Transverse colon (tissue), 4 donors: ENCODE data around the gene CACNA1B. TPM values are rescaled to one million over a fixed set of nuclear protein-coding genes. Genes with fewer than 3 reads are reported as not detected.

ENCODE experiments used
- DNase-seq: peaks from one replicate; pipeline ENCODE4 v3.0.0-alpha.2; 2019
- H3K27ac ChIP-seq, 4 donors: fragments of 200-600 bp; sonication (generic); 2 replicates each; pipeline ENCODE4 v1.5.1; 2016 to 2018; ENCODE audit warnings: inconsistent platforms in 4 of 4
- H3K27me3 ChIP-seq: fragments of 200-600 bp; sonication (generic); 2 replicates; pipeline ENCODE4 v1.5.1; 2017; ENCODE audit warnings: inconsistent platforms
- H3K36me3 ChIP-seq, 4 donors: fragments of 200-600 bp; sonication (generic); 2 replicates each; pipeline ENCODE4 v1.5.1; 2017 to 2019; ENCODE audit warnings: inconsistent platforms in 4 of 4
- H3K4me1 ChIP-seq, 4 donors: fragments of 200-600 bp; sonication (generic); 2 replicates each; pipeline ENCODE4 v1.5.1; 2017 to 2020; ENCODE audit warnings: inconsistent platforms in 4 of 4
- H3K4me3 ChIP-seq, 4 donors: fragments of 200-600 bp; sonication (generic); 1 replicate in 1 of 4; 2 replicates in 3 of 4; pipeline versions ENCODE4 v1.5.1 to v1.6.1; 2017 to 2019; ENCODE audit warnings: inconsistent platforms in 4 of 4
- H3K9me3 ChIP-seq, 2 donors: fragments of 200-600 bp; sonication (generic); 2 replicates each; pipeline ENCODE4 v1.5.1; 2017 to 2019; ENCODE audit warnings: inconsistent platforms in 2 of 2
- EP300 ChIP-seq: sonication (generic); formaldehyde crosslinking; IDR thresholded peaks from one replicate; pipeline ENCODE4 v1.6.1; 2017; ENCODE audit warnings: antibody characterized with exemption, low read depth
- POLR2A ChIP-seq: fragments of 450-650 bp; IDR thresholded peaks from one replicate; pipeline ENCODE4 v1.6.1; 2016; ENCODE audit warnings: antibody characterized with exemption, mild to moderate bottlenecking, moderate library complexity
- POLR2AphosphoS5 ChIP-seq, 3 donors: sonication (generic); formaldehyde crosslinking; IDR thresholded peaks; one replicate each; pipeline ENCODE4 v1.6.1; 2016; ENCODE audit warnings: antibody characterized with exemption in 3 of 3
- WGBS, 2 donors: methylation state at CpG; one replicate each; pipeline ENCODE4 v1.1.5; 2018; ENCODE audit warnings: low coverage in 1 of 2; 5-methylcytosine and 5-hydroxymethylcytosine counted together
- in situ Hi-C, 4 donors: fragments of 200-750 bp; cut with MboI; loops; one replicate each; pipeline versions ENCODE4 v1.15.0 to v1.15.1; 2017; ENCODE audit warnings: low sequenced_read_pairs in 3 of 4, low pct_ligation_motif_present in 1 of 4, low pct_unique_long_range_greater_than_20kb in 1 of 4
- intact Hi-C: fragments of 100-400 bp; cut with DNase I; formaldehyde crosslinking; loops from one replicate; pipeline ENCODE4 v1.15.1; 2023; ENCODE audit warnings: low total_unique reads
- total RNA-seq, 4 donors: library from RNA; depleted of rRNA; stranded (reverse); fragments of >200 nt; gene quantifications; one replicate each; pipeline ENCODE4 v1.1.0, GENCODE V29; 2016
- TF ChIP-seq, protein P1 (sequence below), 5 experiments: fragments of 200-600 bp in 3 of 5; fragments of 450-650 bp in 2 of 5; sonication (generic) in 3 of 5; IDR thresholded peaks; 1 replicate in 2 of 5; 2 replicates in 3 of 5; pipeline ENCODE4 v1.5.1; 2016 to 2017; ENCODE audit warnings: antibody characterized with exemption in 5 of 5, inconsistent platforms in 3 of 5, mild to moderate bottlenecking in 2 of 5, moderate library complexity in 1 of 5

Gene CACNA1B
- total RNA-seq, 4 donors from 2014 or later: 0.27 to 0.40 (median 0.35) TPM

DNA sequence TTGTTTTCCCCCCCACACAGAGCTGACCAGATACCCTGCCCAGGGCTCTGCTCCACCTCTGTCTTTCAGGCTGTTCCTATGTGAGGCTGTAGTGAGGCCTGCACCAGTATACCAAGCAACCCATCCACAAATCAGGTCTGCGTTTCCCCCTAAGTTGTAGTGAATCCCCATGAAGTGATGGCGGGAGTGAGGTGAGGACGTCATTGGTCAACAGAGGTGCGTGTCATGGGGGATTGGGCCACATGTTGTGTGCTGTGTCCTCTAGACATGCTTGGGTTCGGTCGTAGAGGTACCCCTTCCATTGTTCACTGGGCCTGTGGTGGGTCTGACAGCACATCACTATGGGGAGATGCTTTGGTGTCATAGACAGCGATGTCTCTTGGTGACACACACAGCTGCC is 184.6 kb downstream of the CACNA1B start:
- no peaks in the 10 kb centered on the region for H3K36me3 ChIP-seq
- DNase-seq: no peak
- H3K4me3 ChIP-seq: no peak overlapping the region
- TF ChIP-seq, protein P1, sequence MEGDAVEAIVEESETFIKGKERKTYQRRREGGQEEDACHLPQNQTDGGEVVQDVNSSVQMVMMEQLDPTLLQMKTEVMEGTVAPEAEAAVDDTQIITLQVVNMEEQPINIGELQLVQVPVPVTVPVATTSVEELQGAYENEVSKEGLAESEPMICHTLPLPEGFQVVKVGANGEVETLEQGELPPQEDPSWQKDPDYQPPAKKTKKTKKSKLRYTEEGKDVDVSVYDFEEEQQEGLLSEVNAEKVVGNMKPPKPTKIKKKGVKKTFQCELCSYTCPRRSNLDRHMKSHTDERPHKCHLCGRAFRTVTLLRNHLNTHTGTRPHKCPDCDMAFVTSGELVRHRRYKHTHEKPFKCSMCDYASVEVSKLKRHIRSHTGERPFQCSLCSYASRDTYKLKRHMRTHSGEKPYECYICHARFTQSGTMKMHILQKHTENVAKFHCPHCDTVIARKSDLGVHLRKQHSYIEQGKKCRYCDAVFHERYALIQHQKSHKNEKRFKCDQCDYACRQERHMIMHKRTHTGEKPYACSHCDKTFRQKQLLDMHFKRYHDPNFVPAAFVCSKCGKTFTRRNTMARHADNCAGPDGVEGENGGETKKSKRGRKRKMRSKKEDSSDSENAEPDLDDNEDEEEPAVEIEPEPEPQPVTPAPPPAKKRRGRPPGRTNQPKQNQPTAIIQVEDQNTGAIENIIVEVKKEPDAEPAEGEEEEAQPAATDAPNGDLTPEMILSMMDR (IDR thresholded peaks at IDR 0.05): no peak
- TF ChIP-seq EP300 (no peak), POLR2A (no peak), POLR2AphosphoS5 (IDR thresholded peaks at IDR 0.05) (no peak)
- no peaks in the 10 kb centered on the region for H3K9me3 ChIP-seq
- in situ Hi-C loops (no loop called here), intact Hi-C loops (no loop called here)
- no peak overlapping the region for H3K27ac ChIP-seq
- H3K27me3 ChIP-seq: no peaks in the 10 kb centered on the region
- H3K4me1 ChIP-seq: no peaks in the 10 kb centered on the region
- 93 to 100% methylated on average over 1 to 7 of the region's 7 CpGs for WGBS, 2 donors

DNA sequence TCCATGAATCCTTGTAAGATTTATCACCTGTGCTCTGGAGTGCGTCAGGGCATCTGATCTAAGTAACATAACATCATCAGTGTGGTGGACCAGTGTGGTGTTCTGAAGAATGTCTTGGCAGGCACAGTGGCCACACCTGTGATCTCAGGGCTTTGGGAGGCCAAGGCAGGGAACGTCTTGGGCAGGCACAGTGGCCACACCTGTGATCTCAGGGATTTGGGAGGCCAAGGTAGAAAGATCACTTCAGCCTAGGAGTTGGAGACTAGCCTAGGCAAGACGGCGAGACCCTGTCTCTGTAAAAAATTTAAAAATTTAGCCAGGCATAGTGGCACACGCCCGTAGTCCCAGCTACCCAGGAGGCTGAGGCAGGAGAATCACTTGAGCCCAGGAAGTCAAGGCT is 185.5 kb downstream of the CACNA1B start:
- H3K36me3 ChIP-seq: no peaks in the 10 kb centered on the region
- no peak overlapping the region for H3K4me3 ChIP-seq
- TF ChIP-seq POLR2AphosphoS5 (IDR thresholded peaks at IDR 0.05): no peak
- TF ChIP-seq, protein P1 (IDR thresholded peaks at IDR 0.05): no peak
- TF ChIP-seq POLR2A: no peak
- no peak overlapping the region for H3K27ac ChIP-seq
- H3K9me3 ChIP-seq: no peaks in the 10 kb centered on the region
- 84% methylated on average over 6 of the region's 6 CpGs; no CpG with 5 or more reads in 1 of the 2 donors for WGBS, 2 donors
- no peaks in the 10 kb centered on the region for H3K4me1 ChIP-seq
- intact Hi-C loops: no loop called here
- no peak for DNase-seq
- in situ Hi-C loops: no loop called here
- H3K27me3 ChIP-seq: peaks cover 5% of the 10 kb centered on the region

DNA sequence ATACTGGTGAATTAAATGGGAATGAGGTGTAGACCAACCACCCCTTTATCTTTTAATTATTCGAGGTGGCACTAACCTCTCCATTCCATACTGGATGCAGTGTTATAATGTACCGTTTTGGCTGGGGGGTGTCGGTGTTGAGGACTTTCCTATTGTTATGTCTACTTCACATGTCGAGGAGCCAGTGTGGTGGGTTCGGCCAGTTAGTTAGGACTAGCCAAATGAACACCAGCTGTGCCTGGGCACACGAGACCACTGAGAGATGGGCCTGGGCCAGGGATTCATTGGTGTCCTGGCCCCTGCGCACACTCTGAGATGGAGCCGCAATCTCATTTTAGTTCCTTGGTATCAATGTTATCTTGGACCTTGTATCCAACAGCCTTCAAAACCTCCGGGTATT is 186.2 kb downstream of the CACNA1B start:
- no peak overlapping the region for H3K4me3 ChIP-seq
- H3K4me1 ChIP-seq: no peaks in the 10 kb centered on the region
- no peaks in the 10 kb centered on the region for H3K9me3 ChIP-seq
- DNase-seq: no peak
- in situ Hi-C loops (no loop called here), intact Hi-C loops (no loop called here)
- H3K36me3 ChIP-seq: no peaks in the 10 kb centered on the region
- TF ChIP-seq POLR2AphosphoS5 (IDR thresholded peaks at IDR 0.05) (no peak), POLR2A (no peak), EP300 (no peak)
- TF ChIP-seq, protein P1 (IDR thresholded peaks at IDR 0.05): no peak
- WGBS, 2 donors: 39 to 78% methylated on average over 2 to 9 of the region's 9 CpGs
- no peak overlapping the region for H3K27ac ChIP-seq
- peaks cover 5% of the 10 kb centered on the region for H3K27me3 ChIP-seq

DNA sequence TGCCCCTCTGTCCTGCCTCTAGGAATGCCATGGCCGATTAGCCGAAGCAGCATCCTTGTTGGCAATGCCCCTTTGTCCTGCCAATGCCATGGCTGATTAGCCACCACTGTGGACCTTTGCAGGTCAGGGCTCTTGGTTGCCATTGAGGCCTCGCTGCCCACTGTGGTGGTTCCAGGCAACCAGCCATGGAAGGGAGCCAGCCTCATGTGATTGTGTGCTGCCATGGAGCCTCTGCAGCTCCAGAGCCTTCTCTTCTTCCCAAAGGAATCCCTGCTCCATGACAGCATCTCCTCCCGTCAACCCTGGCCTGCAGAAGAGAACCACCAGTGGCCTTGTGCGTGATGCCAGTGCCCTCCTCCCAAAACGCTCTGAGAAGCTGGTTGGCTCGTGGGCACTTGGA is 187.0 kb downstream of the CACNA1B start:
- no peak overlapping the region for H3K27ac ChIP-seq
- in situ Hi-C loops (no loop called here), intact Hi-C loops (no loop called here)
- H3K27me3 ChIP-seq: peaks cover 5% of the 10 kb centered on the region
- no peaks in the 10 kb centered on the region for H3K36me3 ChIP-seq
- no peaks in the 10 kb centered on the region for H3K4me1 ChIP-seq
- no peak overlapping the region for H3K4me3 ChIP-seq
- TF ChIP-seq EP300 (no peak), POLR2AphosphoS5 (IDR thresholded peaks at IDR 0.05) (no peak), POLR2A (no peak)
- TF ChIP-seq, protein P1 (IDR thresholded peaks at IDR 0.05): no peak
- no peak for DNase-seq
- 60 to 89% methylated on average over 1 to 6 of the region's 7 CpGs for WGBS, 2 donors
- H3K9me3 ChIP-seq: no peaks in the 10 kb centered on the region
